ENCODE results near the gene MAP3K20.

DNA sequence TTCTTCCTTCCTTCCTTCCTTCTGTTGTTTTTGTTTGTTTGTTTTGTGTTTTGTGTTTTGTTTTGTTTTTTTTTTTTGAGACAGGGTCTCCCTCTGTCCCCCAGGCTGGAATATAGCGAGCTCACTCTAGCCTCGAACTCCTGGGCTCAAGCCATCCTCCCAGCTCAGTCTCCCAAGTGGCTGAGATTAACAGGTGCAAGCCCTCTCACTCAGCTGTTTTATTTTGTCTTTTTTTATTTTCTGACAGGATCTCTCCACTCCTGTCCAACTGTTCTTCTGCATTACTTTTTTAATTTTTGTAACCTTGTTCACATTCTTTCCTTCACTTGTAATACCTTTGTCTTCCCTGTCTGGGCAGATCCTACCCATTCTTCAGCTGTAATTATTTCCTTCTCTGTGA is 23.6 kb downstream of the MAP3K20 start:
- TF ChIP-seq, protein P1, sequence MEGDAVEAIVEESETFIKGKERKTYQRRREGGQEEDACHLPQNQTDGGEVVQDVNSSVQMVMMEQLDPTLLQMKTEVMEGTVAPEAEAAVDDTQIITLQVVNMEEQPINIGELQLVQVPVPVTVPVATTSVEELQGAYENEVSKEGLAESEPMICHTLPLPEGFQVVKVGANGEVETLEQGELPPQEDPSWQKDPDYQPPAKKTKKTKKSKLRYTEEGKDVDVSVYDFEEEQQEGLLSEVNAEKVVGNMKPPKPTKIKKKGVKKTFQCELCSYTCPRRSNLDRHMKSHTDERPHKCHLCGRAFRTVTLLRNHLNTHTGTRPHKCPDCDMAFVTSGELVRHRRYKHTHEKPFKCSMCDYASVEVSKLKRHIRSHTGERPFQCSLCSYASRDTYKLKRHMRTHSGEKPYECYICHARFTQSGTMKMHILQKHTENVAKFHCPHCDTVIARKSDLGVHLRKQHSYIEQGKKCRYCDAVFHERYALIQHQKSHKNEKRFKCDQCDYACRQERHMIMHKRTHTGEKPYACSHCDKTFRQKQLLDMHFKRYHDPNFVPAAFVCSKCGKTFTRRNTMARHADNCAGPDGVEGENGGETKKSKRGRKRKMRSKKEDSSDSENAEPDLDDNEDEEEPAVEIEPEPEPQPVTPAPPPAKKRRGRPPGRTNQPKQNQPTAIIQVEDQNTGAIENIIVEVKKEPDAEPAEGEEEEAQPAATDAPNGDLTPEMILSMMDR (conservative IDR thresholded peaks at IDR 0.05 in 1 of 2, IDR thresholded peaks at IDR 0.05 in 1 of 2; ENCODE audit: extremely low read depth in 1 of 2, insufficient read depth in 1 of 2, low read depth in 1 of 2, low read length in 2 of 2) = no peak
- TF ChIP-seq EZH2 (IDR thresholded peaks at IDR 0.05; ENCODE audit: borderline replicate concordance, low read length) = no peak
